ENCODE results near the gene GREB1L. TPM values are rescaled to one million over a fixed set of nuclear protein-coding genes. Genes with fewer than 3 reads are reported as not detected.
A peak's percentile ranks its signal among the peaks of the same experiment; 100 is the strongest.

The GREB1L gene
- total and polyA plus RNA-seq, 2 of the 13 experiments (the other 11 are each of a cell fraction or from before 2014, with no cell fraction given): 0.17 to 0.66 TPM

- FAIRE-seq (peak; percentile 81), ATAC-seq (peak; percentile 71; the same call in 2 of the 3 replicates), DNase-seq (ENCODE audit: low spot score) (peak; percentile 54)
- Histone ChIP-seq H3K4me1 (ENCODE audit: insufficient read depth, low read length) (peaks cover 2% of the 10 kb centered on the region; the same call in 1 of the 2 replicates), H3K79me2 (ENCODE audit: insufficient read depth, low read length) (no peaks in the 10 kb centered on the region), H3K9ac (ENCODE audit: insufficient read depth, low read depth, low read length) (no peak overlapping the region), H3K4me3 (replicated peaks in 1 of 3; ENCODE audit: insufficient read depth in 1 of 3, low read depth in 2 of 3, low read length in 3 of 3) (no peak overlapping the region), H2AFZ (ENCODE audit: low read length) (no peak overlapping the region), H3K36me3 (replicated peaks in 1 of 2; ENCODE audit: control insufficient read depth in 1 of 2, insufficient read depth in 2 of 2, low read length in 2 of 2) (no peaks in the 10 kb centered on the region), H3K27ac (ENCODE audit: extremely low read length, insufficient read depth, low read length) (no peak overlapping the region), H3K9me3 (ENCODE audit: low read length) (no peaks in the 10 kb centered on the region), H3K4me2 (ENCODE audit: low read depth, low read length) (no peak overlapping the region), H3K27me3 (ENCODE audit: control insufficient read depth in 1 of 2, insufficient read depth in 2 of 2, low read length in 2 of 2) (no peaks in the 10 kb centered on the region), H4K20me1 (ENCODE audit: insufficient read depth, low read length) (no peaks in the 10 kb centered on the region)
- POLR2A ChIA-PET: no interaction called here
- CTCF ChIA-PET (ENCODE audit: low intra/inter-chr PET ratio, low total read pairs): interaction anchor here (1.3 to 4.7 kb wide), 2 partner anchors 203 to 250 kb away, joined by 5 to 70 read pairs; partner anchors contain the start of gene GREB1L
- in situ Hi-C loops (cut with HindIII; ENCODE audit: extremely low pct_ligation_motif_present, low pct_unique_long_range_greater_than_20kb) (loop anchor here (5.0 kb wide), 1 partner anchor 252 kb away; no protein-coding TSS in a partner anchor), intact Hi-C loops (cut with micrococcal nuclease; ENCODE audit: unreplicated experiment) (loop anchor here (1.0 kb wide), 1 partner anchor 249 kb away; no protein-coding TSS in a partner anchor)
- BruUV-seq (replicated peaks): no TSS peak
- 54% methylated on average over 6 of the region's 6 CpGs for WGBS (ENCODE audit: low lambda C conversion rate)
- no peak for TF ChIP-seq NPAS2 (CRISPR knock-in tag; IDR thresholded peaks at IDR 0.05; ENCODE audit: borderline replicate concordance)
- TF ChIP-seq CTCF (CRISPR knock-in tag; IDR thresholded peaks at IDR 0.05): peak; percentile 82
- no peak for TF ChIP-seq ATF7 (IDR thresholded peaks at IDR 0.05)
- TF ChIP-seq ATF7 (CRISPR knock-in tag; IDR thresholded peaks at IDR 0.05): no peak
- no peak for TF ChIP-seq ZNF318 (CRISPR knock-in tag; IDR thresholded peaks at IDR 0.05)
- TF ChIP-seq SOX13 (IDR thresholded peaks at IDR 0.05): no peak
- no peak for TF ChIP-seq SOX13 (CRISPR knock-in tag; conservative IDR thresholded peaks at IDR 0.05 in 1 of 2, IDR thresholded peaks at IDR 0.05 in 1 of 2)
- TF ChIP-seq ZNF235 (CRISPR knock-in tag; IDR thresholded peaks at IDR 0.05; ENCODE audit: borderline replicate concordance): no peak
- TF ChIP-seq ZNF773 (CRISPR knock-in tag; IDR thresholded peaks at IDR 0.05; ENCODE audit: borderline replicate concordance): no peak
- no peak for TF ChIP-seq CENPX (CRISPR knock-in tag; IDR thresholded peaks at IDR 0.05)
- TF ChIP-seq RAD21 (CRISPR knock-in tag; IDR thresholded peaks at IDR 0.05): peak; percentile 60
- no peak for TF ChIP-seq FOXC1 (CRISPR knock-in tag; IDR thresholded peaks at IDR 0.05; ENCODE audit: borderline replicate concordance)
- TF ChIP-seq DDIT3 (CRISPR knock-in tag; IDR thresholded peaks at IDR 0.05): no peak
- peak; percentile 86 for TF ChIP-seq SMC3 (IDR thresholded peaks at IDR 0.05; ENCODE audit: low read length)
These were observed 202.6 kb downstream of the GREB1L start for GRCh38 chr18:21444465-21445212.

All from HepG2 (cell line).